H7 (cell line): ENCODE data around the gene SUMO2. TPM values are rescaled to one million over a fixed set of nuclear protein-coding genes. Genes with fewer than 3 reads are reported as not detected.
"Not testable (repeated sequence)": the region's sequence is repeated elsewhere in the genome, so short reads cannot be mapped to it uniquely, and the experiment has no call there.

Experiments used
- DNase-seq: peaks from one replicate; pipeline ENCODE4 v3.0.0; 2012
- H3K27me3 ChIP-seq: 2 replicates; pipeline ENCODE4 v1.6.0; 2011; ENCODE audit warnings: mild to moderate bottlenecking, low read length; ENCODE audit not compliant: control insufficient read depth, insufficient read depth
- H3K36me3 ChIP-seq: replicated peaks from 2 replicates; pipeline ENCODE4 v1.5.1; 2011; ENCODE audit warnings: low read length; ENCODE audit not compliant: control insufficient read depth, insufficient read depth
- H3K4me3 ChIP-seq: 2 replicates; pipeline ENCODE4 v1.5.1; 2011; ENCODE audit warnings: low read depth, mild to moderate bottlenecking, control low read depth, low read length, moderate library complexity; ENCODE audit not compliant: insufficient read depth
- total RNA-seq: library from RNA; depleted of rRNA; stranded (reverse); fragments of >200 nt; shearing (Covaris generic); gene quantifications from 2 replicates; pipeline ENCODE4 v1.2.3, GENCODE V29; 2014

Gene SUMO2
- total RNA-seq, 1 experiment from 2014 or later: 329 TPM

- H3K4me3 ChIP-seq, DNase-seq, H3K27me3 ChIP-seq, H3K36me3 ChIP-seq: not testable (repeated sequence)
Measured at GRCh38 chr17:75164606-75165005, 18.2 kb downstream of the SUMO2 start.

GRCh38 chr17:75163074-75163473 lies 19.7 kb downstream of the SUMO2 start:
- no peak for DNase-seq
- Histone ChIP-seq H3K27me3 (no peaks in the 10 kb centered on the region), H3K4me3 (no peak overlapping the region), H3K36me3 (peaks cover 4% of the 10 kb centered on the region)

DNA sequence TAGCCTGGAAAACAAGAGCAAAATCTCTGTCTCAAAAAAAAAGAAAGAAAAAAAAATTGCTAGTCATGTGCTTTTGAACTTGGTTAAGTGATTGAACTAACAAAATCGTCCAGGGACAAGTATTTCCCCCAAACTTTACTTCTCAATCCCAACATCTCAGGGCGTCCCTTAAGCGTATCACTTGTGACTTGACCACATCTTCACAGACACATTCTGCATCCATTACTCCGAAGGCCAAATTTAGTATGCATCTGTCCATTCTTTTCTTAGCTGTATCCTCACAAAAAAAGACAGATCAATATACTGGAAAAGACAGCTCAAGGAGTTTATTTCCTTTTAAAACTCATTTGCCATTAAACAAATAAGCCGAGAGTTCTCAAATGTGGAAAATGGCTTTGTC lies 22.5 kb downstream of the SUMO2 start:
- Histone ChIP-seq H3K4me3 (no peak overlapping the region), H3K27me3 (no peaks in the 10 kb centered on the region), H3K36me3 (no peaks in the 10 kb centered on the region)
- no peak for DNase-seq

GRCh38 chr17:75159196-75160031 lies 23.3 kb downstream of the SUMO2 start:
- H3K27me3 ChIP-seq: no peaks in the 10 kb centered on the region
- no peak for DNase-seq
- H3K4me3 ChIP-seq: no peak overlapping the region
- no peaks in the 10 kb centered on the region for H3K36me3 ChIP-seq

DNA sequence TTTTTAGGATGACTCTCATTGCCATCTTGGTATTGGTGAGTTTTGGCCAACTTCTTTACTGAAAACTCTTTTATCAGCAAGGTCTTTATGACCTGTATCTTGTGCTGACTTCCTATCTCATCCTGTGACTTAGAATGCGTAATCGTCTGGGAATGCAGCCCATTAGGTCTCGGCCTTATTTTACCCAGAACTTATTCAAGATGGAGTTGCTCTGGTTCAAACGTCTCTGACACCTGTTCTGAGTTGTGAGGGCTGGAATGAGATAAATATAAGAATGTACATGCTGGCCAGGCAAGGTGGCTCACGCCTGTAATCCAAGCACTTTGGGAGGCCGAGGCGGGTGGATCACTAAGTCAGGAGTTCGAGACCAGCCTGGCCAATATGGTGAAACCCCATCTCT lies 24.3 kb downstream of the SUMO2 start:
- not testable (repeated sequence) for H3K27me3 ChIP-seq, H3K4me3 ChIP-seq, H3K36me3 ChIP-seq, DNase-seq

DNA sequence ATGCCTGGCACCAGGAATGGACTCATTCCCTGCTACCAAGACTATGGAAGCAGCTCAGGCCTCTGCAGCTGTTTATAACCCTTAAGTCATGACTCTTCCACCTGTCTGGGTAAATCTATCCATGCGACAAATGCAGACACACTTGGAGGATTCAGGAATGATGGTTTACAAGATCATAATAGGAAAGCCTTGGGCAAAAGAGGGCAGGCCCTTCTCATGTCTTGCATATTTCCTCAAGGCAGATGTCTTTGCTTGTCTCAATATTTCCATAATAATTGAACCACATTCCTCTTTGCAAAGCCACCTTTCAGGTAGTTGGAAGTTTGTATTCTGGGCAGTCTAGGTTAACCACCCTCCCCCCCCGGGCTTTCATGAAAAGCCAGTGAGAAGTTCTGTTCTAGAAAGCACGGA lies 27.6 kb downstream of the SUMO2 start:
- peak; percentile 45 for DNase-seq
- Histone ChIP-seq H3K27me3 (no peaks in the 10 kb centered on the region), H3K36me3 (no peaks in the 10 kb centered on the region), H3K4me3 (no peak overlapping the region)

DNA sequence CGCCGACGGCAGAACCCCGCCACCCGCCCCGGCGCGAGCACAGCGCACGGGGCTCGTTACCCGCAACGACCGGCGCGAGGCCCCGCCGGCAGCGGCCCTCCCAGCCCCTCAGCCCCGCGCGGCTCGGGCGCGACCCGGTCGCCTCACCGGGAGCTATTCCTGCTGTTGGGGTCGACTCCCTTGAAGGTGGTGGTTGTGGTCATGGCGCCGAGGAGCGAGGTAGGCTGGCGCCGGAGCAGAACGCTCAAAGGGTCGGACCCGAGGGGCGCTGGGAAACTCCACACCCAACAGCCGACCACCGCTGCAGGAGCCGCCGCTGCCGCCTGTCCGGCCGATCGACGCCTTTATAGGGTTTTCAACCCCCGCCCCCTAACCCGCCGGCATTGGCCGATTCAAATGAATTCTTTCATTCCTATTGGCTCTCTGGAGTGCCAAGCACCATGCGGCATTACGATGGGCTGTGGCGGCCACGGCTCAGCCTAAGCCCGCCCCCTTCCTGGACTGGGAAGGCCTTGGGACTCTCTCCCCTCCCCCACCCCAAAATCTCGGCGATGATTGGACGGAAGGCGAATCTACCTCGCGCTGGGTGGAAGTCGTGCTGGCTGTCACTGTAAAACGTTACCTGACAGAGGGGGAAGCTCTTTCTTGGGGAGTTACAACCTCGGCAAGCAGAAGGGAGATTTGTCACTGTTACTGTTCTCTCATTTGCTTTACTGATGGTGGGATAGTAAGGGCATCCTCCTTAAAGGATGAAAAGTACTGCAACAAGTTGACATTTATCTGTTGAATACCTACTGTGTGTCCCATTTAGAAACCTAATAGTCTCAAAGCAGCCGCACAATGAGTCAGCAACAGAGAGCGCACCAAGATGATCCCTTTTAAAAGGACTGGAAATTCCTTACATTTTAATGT lies 28.3 kb downstream of the SUMO2 start, which contains the start of gene JPT1:
Gene JPT1 (minus strand): TSS at position 318 of the 912 bp plus-strand sequence. CDS start 115 bp downstream, at position 203.
- H3K4me3 ChIP-seq: peak within 1 kb of the TSS; percentile 99
- no peaks in the 10 kb centered on the region for H3K36me3 ChIP-seq
- peak; percentile 98 for DNase-seq
- no peaks in the 10 kb centered on the region for H3K27me3 ChIP-seq

DNA sequence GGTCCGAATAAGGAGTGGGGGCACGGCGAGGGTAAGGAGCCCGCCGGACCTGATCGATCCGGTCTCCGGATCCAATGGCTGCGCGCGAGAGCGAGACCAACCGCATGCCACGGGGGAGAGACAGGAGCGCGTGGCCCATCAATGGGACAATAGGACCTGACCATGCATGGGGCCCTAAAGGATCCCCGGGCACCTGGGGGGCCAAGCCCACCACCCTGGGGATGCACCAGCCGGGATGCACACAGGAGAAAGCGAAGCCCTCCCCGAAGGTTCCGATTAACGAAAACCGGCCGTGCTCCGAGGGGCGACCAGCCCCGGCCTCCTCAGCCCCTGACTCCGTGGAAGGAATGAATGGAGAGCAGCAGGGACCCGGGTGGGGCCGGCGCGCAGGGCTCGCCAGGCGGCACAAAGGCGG lies 29.0 kb downstream of the SUMO2 start:
- Histone ChIP-seq H3K36me3 (no peaks in the 10 kb centered on the region; the same call in 1 of the 2 replicates), H3K4me3 (peak overlapping the region; percentile 99), H3K27me3 (no peaks in the 10 kb centered on the region)
- DNase-seq: peak; percentile 70

DNA sequence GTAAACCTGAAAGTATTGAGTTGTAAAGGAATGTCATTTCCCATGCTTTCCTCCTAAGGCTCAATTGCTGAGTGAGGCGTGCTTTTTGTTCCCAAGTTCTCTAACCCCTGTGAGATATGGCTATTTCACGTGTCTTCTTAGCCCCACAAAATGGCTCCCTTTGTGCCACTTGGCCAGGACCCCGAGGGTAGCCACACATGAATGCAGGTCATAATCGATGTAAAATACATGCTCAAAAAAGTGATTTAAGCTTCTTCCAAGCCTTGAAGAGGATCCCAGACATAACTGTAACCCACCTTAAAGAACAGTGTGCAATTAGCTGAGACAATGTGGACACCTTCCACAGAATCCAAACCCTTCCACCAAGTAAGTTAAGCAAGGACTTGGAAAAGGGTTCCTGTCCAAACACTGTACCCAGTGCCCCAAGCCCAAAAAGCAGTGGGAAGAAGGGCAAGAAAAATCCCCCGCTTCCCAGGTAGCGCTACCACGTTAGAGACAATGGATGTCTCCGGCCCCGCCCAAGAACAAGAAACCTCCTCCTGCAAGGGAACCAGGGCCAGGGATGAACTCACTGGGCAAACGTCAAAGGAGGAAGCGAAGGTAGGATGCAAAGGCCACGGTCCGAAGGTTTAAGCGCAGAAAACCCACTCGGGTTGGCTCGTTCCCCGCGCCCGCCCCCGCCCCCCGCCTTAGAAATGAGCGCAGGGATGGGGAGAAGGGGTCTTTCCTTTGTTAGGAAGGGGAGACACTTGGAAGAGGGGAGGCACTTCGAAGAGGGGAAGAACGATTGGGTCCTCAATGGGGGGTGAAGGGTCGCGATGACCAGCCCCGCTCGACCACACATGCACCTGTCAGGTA lies 29.6 kb downstream of the SUMO2 start:
- Histone ChIP-seq H3K27me3 (no peaks in the 10 kb centered on the region), H3K4me3 (peak overlapping the region; percentile 99), H3K36me3 (peaks cover 3% of the 10 kb centered on the region)
- peak; percentile 76 for DNase-seq

DNA sequence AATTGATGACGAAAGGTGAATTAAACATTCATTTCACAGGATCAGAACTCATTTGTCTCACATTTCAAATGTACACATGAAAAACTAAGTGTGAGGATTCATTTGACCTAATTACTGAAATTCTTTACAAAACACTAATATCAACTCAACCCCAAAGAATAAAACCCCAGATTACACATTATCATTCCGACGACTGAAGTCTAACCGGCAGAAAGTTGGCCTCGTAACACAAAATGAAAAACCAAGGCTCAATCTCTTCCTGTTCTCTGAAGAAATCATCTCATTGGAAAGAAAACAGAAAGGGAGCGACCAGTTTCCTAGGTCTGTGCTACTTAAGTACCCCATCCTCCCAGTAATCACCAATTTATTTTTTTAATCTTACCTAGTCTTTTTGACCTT lies 30.2 kb downstream of the SUMO2 start:
- Histone ChIP-seq H3K27me3 (no peaks in the 10 kb centered on the region), H3K36me3 (peaks cover 6% of the 10 kb centered on the region), H3K4me3 (peak overlapping the region; percentile 99)
- DNase-seq: no peak

DNA sequence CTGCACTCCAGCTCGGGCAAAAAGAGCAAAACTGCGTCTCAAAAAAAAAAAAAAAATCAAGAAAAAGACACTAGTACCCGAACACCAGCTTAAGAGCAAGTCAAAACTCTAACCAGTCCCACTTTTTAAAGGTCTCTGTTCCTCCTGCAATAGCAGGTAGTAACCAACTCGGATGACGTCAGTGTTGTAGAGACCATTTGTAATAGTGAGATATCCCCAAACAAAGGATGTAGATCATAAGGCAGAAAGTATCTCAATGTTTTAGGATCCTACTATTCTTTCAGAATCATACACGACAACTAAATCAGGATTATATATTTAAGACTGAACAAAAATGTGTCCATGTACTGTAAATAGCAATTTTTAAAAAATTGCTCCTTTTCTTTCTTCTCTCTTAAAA lies 30.8 kb downstream of the SUMO2 start:
- no peaks in the 10 kb centered on the region for H3K27me3 ChIP-seq
- H3K4me3 ChIP-seq: peak overlapping the region; percentile 99; the same call in 1 of the 2 replicates
- peaks cover 11% of the 10 kb centered on the region for H3K36me3 ChIP-seq
- DNase-seq: no peak

DNA sequence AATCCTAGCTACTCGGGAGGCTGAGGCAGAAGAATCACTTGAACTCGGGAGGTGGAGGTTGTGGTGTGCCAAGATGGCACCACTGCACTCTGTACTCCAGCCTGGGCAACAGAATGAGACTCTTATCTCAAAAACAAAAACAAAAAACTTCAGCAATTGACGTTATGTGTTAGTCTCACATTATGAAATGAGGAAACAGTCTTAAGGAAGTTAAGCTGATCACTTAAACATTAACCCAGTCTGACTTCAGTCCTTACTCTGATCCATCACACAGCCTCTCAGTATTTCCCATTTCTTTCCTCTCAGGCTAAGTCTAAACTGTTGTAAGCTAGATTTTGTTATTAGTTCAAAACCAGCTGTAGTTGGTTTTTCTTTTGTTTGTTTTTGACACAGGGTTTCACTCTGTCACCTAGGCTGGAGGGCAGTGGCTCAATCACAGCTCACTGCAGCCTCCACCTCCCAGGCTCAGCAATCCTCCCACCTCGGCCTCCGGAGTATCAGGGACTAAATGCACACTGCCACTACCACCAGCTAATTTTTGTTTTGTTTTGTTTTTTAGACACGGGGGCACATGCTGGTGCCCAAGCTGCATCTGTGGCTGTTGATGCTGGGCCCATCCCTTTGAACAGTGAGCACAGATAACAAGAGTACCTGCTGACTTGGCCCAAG lies 34.7 kb downstream of the SUMO2 start:
- Histone ChIP-seq H3K36me3 (peaks cover 31% of the 10 kb centered on the region), H3K27me3 (no peaks in the 10 kb centered on the region), H3K4me3 (no peak overlapping the region)
- no peak for DNase-seq

DNA sequence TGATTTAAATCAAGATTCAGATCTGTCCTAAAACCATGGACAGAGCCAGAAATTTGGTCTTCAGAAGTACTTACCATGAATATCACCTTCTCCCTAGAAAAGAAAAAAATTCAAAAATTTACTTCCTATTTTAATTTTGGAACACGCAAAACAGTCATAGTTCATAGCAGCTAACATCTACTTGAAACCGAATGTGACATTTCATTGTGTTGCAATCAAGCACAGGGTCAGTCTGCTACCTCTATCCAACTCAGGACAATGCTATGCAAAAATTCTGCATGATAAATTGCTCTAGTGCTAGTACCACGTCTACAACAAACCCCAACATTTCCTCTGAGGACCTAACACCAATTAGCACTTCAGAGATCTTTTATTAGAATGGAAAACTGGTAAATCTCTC lies 36.2 kb downstream of the SUMO2 start:
- Histone ChIP-seq H3K36me3 (peaks cover 38% of the 10 kb centered on the region), H3K27me3 (no peaks in the 10 kb centered on the region), H3K4me3 (no peak overlapping the region)
- DNase-seq: no peak
